T-helper 1 cell (primary cell): ENCODE measurements around the gene TMPRSS2.

Experiments used
- DNase-seq, 5 donors: peaks; one replicate each; pipeline ENCODE4 v3.0.0-alpha.2; 2012 to 2020
- total RNA-seq, 4 donors: gene quantifications; one replicate each; lab custom pipeline; 2026; lab: John Stamatoyannopoulos, UW

TMPRSS2 gene
- total RNA-seq = 0 reads per million in 4 donors

GRCh38 chr21:41507521-41508414 lies at the start of gene TMPRSS2:
TMPRSS2 (minus strand) TSS chr21:41508158; CDS start chr21:41498133, 10,025 bp downstream.
- DNase-seq = no peak

GRCh38 chr21:41555057-41555456 lies 47.1 kb upstream of the TMPRSS2 start:
- DNase-seq = no peak

DNA sequence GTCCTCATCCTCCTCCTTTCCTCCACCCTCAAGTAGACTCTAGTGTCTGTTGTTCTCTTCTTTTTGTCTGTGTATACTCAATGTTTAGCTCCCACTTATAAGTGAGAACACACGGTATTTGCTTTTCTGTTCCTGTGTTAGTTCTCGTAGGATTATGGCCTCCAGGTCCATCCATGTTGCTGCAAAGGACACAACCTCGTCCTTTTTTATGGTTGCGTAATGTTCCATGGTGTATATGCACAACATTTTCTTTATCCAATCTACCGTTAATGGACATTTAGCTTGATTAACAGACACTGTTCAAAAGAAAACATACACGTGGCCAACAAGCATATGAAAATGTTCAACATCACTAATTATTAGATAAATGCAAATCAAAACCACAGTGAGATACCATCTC lies 44.3 kb upstream of the TMPRSS2 start:
- no peak for DNase-seq

DNA sequence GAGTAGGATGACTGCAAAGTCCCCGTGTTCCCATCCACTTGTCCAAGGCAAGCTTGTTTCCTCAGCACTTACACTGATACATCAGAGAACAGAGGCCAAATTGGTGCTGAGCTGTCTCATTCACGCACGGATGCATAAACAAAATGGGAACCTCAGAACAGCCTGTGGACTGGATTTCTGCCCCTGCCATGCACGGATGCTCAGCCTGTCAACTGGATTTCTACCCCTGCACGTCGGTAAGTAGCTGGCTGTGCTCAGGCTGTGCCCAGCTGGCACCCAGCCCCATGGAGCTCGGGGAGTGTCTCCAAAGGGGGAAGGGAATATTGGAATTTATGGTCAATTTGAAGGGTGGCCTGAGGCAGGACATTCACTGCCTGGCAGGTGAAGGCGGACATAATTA lies 40.8 kb upstream of the TMPRSS2 start:
- no peak for DNase-seq

DNA sequence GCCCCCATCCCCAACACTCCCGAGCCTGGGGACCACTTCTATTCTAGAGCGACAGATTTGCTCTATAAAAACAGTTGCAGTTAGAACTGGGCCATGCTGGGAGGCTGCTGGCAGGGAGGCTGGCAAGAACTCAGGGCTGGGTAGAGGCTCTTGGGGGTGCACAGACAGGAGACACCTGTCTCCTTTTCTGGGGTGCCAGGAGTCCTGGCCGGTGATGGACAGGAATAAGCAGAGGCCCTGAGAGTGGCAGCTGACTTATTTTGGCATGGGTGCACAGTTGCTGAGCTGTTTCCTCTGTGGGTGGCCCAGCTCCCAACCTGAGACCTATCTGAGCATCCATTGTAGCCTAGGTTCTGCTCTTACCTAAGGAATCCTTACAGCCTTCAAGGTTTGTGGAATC lies 39.2 kb upstream of the TMPRSS2 start:
- DNase-seq = no peak

- no peak for DNase-seq
Observed at GRCh38 chr21:41545500-41546359, 37.8 kb upstream of the TMPRSS2 start.

GRCh38 chr21:41542727-41543126 lies 34.8 kb upstream of the TMPRSS2 start:
- no peak for DNase-seq

DNA sequence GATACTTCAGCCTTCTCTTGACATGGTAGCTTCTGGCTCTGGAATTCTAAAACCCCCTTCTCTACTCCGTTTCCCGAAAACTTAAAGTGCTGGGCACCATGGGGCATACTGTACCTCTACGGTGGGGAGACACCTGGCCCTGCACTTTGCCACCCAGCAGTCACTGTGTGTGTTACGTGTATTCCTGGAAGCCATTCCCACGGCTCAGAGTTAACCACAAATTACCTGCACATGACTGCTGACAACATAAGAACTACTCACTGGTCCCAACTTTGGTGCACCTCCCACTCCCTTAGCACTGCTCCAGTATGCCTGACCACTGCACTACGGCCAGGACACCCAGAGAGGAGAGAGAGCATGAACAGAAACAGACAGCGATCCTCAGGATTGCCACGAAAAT lies 29.4 kb upstream of the TMPRSS2 start:
- no peak for DNase-seq

GRCh38 chr21:41536827-41537103 lies 28.8 kb upstream of the TMPRSS2 start:
- no peak for DNase-seq

GRCh38 chr21:41536076-41536826 lies 28.3 kb upstream of the TMPRSS2 start:
- no peak for DNase-seq

- DNase-seq = no peak
Observed at GRCh38 chr21:41530366-41530765, 22.4 kb upstream of the TMPRSS2 start.

DNA sequence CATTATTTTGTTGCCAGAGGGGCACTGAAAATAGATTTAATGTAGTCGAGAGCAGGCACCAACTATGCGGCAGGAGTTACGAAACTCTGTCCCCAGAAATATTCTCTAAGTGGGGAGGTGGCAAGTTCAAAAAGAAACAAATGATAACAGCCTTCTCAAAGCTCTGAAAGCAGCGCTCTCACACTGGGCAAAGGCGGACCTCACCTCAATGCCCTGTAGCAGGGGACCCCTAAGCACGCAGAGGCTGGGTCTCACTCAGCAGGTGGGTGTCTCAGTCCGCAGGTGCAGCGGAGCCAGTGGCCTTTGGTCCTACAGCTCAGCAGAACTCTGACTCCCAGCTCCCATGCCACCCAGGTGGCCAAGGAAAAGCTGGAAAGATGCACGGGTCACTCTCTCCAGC lies 21.8 kb upstream of the TMPRSS2 start:
- no peak for DNase-seq

DNA sequence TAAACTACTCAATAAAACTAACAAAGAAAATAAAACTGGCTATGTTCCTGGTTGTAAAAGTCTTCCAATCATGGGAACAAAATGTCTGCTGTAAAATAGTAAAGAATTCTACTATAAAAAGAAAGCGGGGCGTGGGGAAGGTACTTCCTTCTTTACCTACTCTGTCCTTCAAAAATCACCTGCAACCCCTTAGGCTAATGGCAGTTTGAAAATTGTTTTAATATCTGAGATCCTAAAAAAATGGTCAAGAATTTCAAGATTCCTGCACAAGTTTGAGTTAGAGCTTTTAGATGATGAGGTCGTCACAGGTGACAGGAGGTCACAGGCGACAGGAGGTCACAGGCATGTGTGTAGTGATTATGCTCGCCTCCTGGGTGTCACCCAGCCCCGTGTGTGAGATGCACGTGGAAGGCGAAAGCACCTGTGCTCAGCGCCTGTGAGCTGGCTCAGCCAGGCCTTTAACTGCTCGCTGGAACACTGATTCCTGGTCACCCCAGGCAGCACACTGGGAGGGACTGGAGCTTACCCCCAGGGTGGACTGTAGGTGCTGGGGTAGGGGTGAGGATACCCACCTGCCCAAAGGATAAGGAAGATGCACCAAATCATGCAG lies 18.6 kb upstream of the TMPRSS2 start:
- DNase-seq = no peak

- DNase-seq = no peak
Observed at GRCh38 chr21:41523175-41523574, 15.2 kb upstream of the TMPRSS2 start.

DNA sequence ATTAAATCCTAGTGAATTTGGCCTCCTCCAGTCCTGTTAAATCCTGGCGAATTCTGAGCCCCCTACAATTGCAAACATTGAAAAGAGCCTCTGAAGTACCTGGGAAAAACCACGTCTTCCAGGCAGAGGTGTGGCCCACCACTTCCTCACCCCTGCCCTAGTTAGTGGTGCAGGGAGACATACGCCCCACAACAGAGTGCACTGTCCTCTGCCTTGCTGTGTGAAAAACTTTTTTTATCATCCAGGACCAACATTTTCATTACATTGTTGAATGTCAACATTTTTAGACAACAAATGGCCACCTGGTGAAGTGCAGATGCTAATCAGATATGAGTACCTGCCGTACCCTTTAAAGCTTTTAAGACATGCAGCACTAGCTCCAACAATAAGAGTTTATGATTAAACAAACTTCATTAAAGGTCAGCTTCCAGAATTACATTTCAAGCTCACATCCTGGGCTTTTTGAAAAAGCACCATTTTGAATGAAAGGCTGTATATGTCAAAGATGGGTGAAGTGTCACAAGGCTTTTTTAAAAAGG lies 13.6 kb upstream of the TMPRSS2 start:
- DNase-seq = no peak

- no peak for DNase-seq
Observed at GRCh38 chr21:41520560-41521442, 12.8 kb upstream of the TMPRSS2 start.

DNA sequence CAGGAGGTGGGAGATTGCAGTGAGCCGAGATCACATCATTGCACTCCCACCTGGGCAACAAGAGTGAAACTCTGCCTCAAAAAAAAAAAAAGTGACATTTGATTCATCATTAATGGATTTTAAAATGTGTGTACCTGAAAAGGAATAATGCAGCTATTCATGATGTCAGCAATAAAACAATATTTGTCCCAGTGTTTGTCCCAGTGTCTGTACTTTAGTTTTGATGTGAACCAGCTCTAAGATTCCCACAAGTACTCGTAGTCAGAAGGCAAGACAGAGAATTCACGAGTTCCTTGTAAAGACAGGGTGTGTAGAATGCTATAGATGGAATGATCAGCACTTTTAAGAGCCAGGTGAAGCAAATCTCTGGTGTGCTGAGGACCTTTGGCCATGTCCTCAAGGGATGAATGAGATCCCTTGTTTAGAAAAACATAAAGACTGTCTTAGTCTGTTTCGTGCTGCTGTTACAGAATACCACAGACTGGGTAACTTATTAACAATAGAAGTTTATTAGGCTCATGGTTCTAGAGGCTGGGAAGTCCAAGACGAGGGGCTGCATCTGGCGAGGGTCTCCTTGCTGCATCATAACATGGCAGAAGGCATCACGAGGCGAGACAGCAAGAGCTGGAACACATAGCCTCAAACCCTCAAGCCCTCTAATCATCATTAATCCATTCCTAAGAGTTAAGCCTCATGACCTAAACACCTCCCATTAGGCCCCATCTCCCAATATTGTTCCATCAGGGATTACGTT lies 12.0 kb upstream of the TMPRSS2 start:
- no peak for DNase-seq

DNA sequence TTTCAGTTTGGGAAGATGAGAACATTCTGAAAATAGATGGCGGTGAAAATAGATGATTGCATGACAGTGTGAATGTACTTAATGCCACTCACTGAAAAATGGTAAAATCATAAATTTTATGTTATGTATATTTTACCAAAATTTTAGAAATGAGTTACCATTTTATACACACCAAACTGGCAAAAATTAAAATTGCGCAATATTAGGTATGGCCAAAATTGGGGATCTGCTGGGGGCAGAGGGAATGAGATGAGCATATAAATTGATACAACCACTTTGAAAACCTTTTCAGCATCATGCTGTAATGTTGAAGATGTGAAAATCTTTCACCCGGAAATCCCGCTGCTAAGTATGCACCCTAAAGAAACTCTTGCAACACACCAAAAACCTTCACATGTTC lies 10.8 kb upstream of the TMPRSS2 start:
- no peak for DNase-seq

DNA sequence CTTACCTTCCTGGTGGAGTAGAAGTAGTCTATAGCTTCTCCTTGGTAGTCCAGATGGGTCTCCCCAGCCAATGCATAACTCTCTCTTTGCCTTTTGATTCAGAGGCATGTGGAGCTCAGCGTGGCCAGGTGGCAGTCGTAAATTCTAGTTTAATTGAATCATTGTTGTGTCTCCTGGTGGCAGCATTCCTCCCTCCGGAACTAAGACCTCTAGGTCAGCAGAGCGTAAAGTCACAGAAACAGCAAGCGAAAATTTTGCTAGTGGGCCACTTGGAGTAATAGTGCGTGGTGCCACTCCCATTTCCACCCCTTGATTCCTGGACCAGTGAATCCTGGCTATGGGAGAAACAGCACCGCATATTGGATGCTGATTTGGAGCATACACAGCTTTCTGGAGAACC lies 3.9 kb upstream of the TMPRSS2 start:
- no peak for DNase-seq

DNA sequence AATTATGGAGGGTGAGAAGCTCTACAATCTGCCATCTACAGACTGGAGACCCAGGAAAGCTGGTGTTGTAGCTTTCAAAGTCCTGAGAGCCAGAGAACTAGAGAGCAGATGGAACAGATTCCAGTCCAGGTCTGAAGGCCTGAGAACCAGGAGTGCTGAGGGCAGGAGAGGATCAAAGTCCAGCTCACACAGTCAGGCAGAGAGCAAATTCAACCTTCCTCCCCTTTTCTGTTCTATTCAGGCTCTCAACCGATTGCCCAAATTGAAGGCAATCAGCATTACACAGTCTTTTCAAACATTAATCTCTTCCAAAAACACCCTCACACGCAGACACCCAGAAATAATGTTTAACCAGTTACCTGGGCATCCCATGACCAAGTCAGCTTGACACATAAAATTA lies 2.5 kb upstream of the TMPRSS2 start:
- DNase-seq = no peak

DNA sequence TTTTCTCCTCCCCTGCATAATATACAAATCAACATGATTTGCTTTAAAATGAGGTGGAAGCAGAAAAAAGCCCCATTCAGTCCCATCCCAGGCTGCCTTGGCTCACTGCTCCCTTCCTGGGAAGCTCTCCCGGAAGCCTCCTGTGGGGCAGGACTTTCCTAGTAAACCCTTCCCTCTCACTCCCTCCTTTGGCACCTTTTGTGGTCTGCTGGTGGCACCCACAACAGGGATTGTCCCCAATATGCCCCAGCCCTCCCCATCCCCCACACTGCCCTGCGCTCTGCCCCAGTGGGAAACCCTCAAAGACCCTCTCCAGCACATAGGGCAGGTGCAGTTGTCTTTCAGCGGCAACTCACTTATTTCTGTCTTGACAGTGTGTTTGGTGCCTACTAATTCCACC lies 1.8 kb upstream of the TMPRSS2 start:
- no peak for DNase-seq
